Measurements from ENCODE around the gene MAPT. TPM values are rescaled to one million over a fixed set of nuclear protein-coding genes. Genes with fewer than 3 reads are reported as not detected.

The MAPT gene
- total and polyA plus RNA-seq, 9 donors, result 3.8 to 8.8 (median 5.8) TPM

GRCh38 chr17:45982791-45983613 is 88.6 kb downstream of the MAPT start:
- H3K27me3 ChIP-seq (ENCODE audit: control insufficient read depth, insufficient read depth, low read length), result peaks cover 5% of the 10 kb centered on the region
- no peak overlapping the region for H3K27ac ChIP-seq (ENCODE audit: low read length)
- H3K9me3 ChIP-seq (replicated peaks; ENCODE audit: control insufficient read depth, low read depth, low read length), result no peaks in the 10 kb centered on the region
- H3K36me3 ChIP-seq (ENCODE audit: control insufficient read depth, insufficient read depth, low read length), result no peaks in the 10 kb centered on the region
- no peak overlapping the region for H3K4me3 ChIP-seq (ENCODE audit: low read length)
- DNase-seq, result no peak
- WGBS (ENCODE audit: insufficient coverage), result 83% methylated on average over 27 of the region's 41 CpGs
- no peaks in the 10 kb centered on the region for H3K4me1 ChIP-seq (ENCODE audit: control insufficient read depth, insufficient read depth, low read length)

GRCh38 chr17:45983614-45984310 is 89.4 kb downstream of the MAPT start:
- H3K4me1 ChIP-seq (ENCODE audit: control insufficient read depth, insufficient read depth, low read length), result no peaks in the 10 kb centered on the region
- DNase-seq, result no peak
- peaks cover 5% of the 10 kb centered on the region for H3K27me3 ChIP-seq (ENCODE audit: control insufficient read depth, insufficient read depth, low read length)
- 60% methylated on average over 28 of the region's 31 CpGs for WGBS (ENCODE audit: insufficient coverage)
- no peak overlapping the region for H3K4me3 ChIP-seq (ENCODE audit: low read length)
- H3K27ac ChIP-seq (ENCODE audit: low read length), result no peak overlapping the region
- H3K9me3 ChIP-seq (replicated peaks; ENCODE audit: control insufficient read depth, low read depth, low read length), result no peaks in the 10 kb centered on the region
- H3K36me3 ChIP-seq (ENCODE audit: control insufficient read depth, insufficient read depth, low read length), result no peaks in the 10 kb centered on the region

- no peaks in the 10 kb centered on the region for H3K36me3 ChIP-seq (ENCODE audit: control insufficient read depth, insufficient read depth, low read length)
- no peaks in the 10 kb centered on the region for H3K9me3 ChIP-seq (replicated peaks; ENCODE audit: control insufficient read depth, low read depth, low read length)
- no peak for DNase-seq
- peaks cover 5% of the 10 kb centered on the region for H3K27me3 ChIP-seq (ENCODE audit: control insufficient read depth, insufficient read depth, low read length)
- no peak overlapping the region for H3K4me3 ChIP-seq (ENCODE audit: low read length)
- no peak overlapping the region for H3K27ac ChIP-seq (ENCODE audit: low read length)
- 72% methylated on average over 3 of the region's 5 CpGs for WGBS (ENCODE audit: insufficient coverage)
- no peaks in the 10 kb centered on the region for H3K4me1 ChIP-seq (ENCODE audit: control insufficient read depth, insufficient read depth, low read length)
These were observed 90.0 kb downstream of the MAPT start for GRCh38 chr17:45984368-45984767.

- no peak for DNase-seq
These were observed 91.1 kb downstream of the MAPT start for GRCh38 chr17:45985447-45985846.

GRCh38 chr17:45986056-45986455 is 91.7 kb downstream of the MAPT start:
- H3K27me3 ChIP-seq (ENCODE audit: control insufficient read depth, insufficient read depth, low read length), result peaks cover 2% of the 10 kb centered on the region
- no peak overlapping the region for H3K4me3 ChIP-seq (ENCODE audit: low read length)
- DNase-seq, result no peak
- no peaks in the 10 kb centered on the region for H3K36me3 ChIP-seq (ENCODE audit: control insufficient read depth, insufficient read depth, low read length)
- 84% methylated on average over 4 of the region's 4 CpGs for WGBS (ENCODE audit: insufficient coverage)
- no peaks in the 10 kb centered on the region for H3K4me1 ChIP-seq (ENCODE audit: control insufficient read depth, insufficient read depth, low read length)
- no peaks in the 10 kb centered on the region for H3K9me3 ChIP-seq (replicated peaks; ENCODE audit: control insufficient read depth, low read depth, low read length)
- H3K27ac ChIP-seq (ENCODE audit: low read length), result no peak overlapping the region

More at GRCh38 chr17:45985447-45985846, 91.1 kb downstream of the MAPT start:
- no peaks in the 10 kb centered on the region for H3K36me3 ChIP-seq (ENCODE audit: control insufficient read depth, insufficient read depth, low read length)
- WGBS (ENCODE audit: insufficient coverage), result 86% methylated on average over 4 of the region's 4 CpGs
- H3K27ac ChIP-seq (ENCODE audit: low read length), result no peak overlapping the region
- no peak overlapping the region for H3K4me3 ChIP-seq (ENCODE audit: low read length)
- no peaks in the 10 kb centered on the region for H3K9me3 ChIP-seq (replicated peaks; ENCODE audit: control insufficient read depth, low read depth, low read length)
- peaks cover 5% of the 10 kb centered on the region for H3K27me3 ChIP-seq (ENCODE audit: control insufficient read depth, insufficient read depth, low read length)
- H3K4me1 ChIP-seq (ENCODE audit: control insufficient read depth, insufficient read depth, low read length), result no peaks in the 10 kb centered on the region

GRCh38 chr17:45987706-45988105 is 93.4 kb downstream of the MAPT start:
- peaks cover 2% of the 10 kb centered on the region for H3K27me3 ChIP-seq (ENCODE audit: control insufficient read depth, insufficient read depth, low read length)
- no peak for DNase-seq
- no CpG with 5 or more reads among the region's 5 CpGs for WGBS (ENCODE audit: insufficient coverage)

GRCh38 chr17:45989759-45990158 is 95.4 kb downstream of the MAPT start:
- DNase-seq, result no peak
- H3K4me3 ChIP-seq (ENCODE audit: low read length), result no peak overlapping the region
- H3K27me3 ChIP-seq (ENCODE audit: control insufficient read depth, insufficient read depth, low read length), result no peaks in the 10 kb centered on the region
- H3K9me3 ChIP-seq (replicated peaks; ENCODE audit: control insufficient read depth, low read depth, low read length), result no peaks in the 10 kb centered on the region
- WGBS (ENCODE audit: insufficient coverage), result no CpG with 5 or more reads among the region's 3 CpGs
- H3K4me1 ChIP-seq (ENCODE audit: control insufficient read depth, insufficient read depth, low read length), result peaks cover 6% of the 10 kb centered on the region
- H3K27ac ChIP-seq (ENCODE audit: low read length), result no peak overlapping the region
- H3K36me3 ChIP-seq (ENCODE audit: control insufficient read depth, insufficient read depth, low read length), result no peaks in the 10 kb centered on the region

More at GRCh38 chr17:45987706-45988105, 93.4 kb downstream of the MAPT start:
- Histone ChIP-seq H3K27ac (ENCODE audit: low read length) (no peak overlapping the region), H3K9me3 (replicated peaks; ENCODE audit: control insufficient read depth, low read depth, low read length) (no peaks in the 10 kb centered on the region), H3K36me3 (ENCODE audit: control insufficient read depth, insufficient read depth, low read length) (no peaks in the 10 kb centered on the region), H3K4me3 (ENCODE audit: low read length) (no peak overlapping the region), H3K4me1 (ENCODE audit: control insufficient read depth, insufficient read depth, low read length) (peaks cover 3% of the 10 kb centered on the region)

GRCh38 chr17:45990886-45991285 is 96.5 kb downstream of the MAPT start:
- Histone ChIP-seq H3K27ac (ENCODE audit: low read length) (no peak overlapping the region), H3K4me3 (ENCODE audit: low read length) (no peak overlapping the region), H3K9me3 (replicated peaks; ENCODE audit: control insufficient read depth, low read depth, low read length) (no peaks in the 10 kb centered on the region), H3K36me3 (ENCODE audit: control insufficient read depth, insufficient read depth, low read length) (no peaks in the 10 kb centered on the region), H3K4me1 (ENCODE audit: control insufficient read depth, insufficient read depth, low read length) (peaks cover 16% of the 10 kb centered on the region), H3K27me3 (ENCODE audit: control insufficient read depth, insufficient read depth, low read length) (no peaks in the 10 kb centered on the region)
- no peak for DNase-seq
- WGBS (ENCODE audit: insufficient coverage), result no CpG with 5 or more reads among the region's 6 CpGs

- Histone ChIP-seq H3K9me3 (replicated peaks; ENCODE audit: control insufficient read depth, low read depth, low read length) (no peaks in the 10 kb centered on the region), H3K4me1 (ENCODE audit: control insufficient read depth, insufficient read depth, low read length) (peaks cover 20% of the 10 kb centered on the region), H3K36me3 (ENCODE audit: control insufficient read depth, insufficient read depth, low read length) (no peaks in the 10 kb centered on the region), H3K27me3 (ENCODE audit: control insufficient read depth, insufficient read depth, low read length) (no peaks in the 10 kb centered on the region), H3K27ac (ENCODE audit: low read length) (no peak overlapping the region), H3K4me3 (ENCODE audit: low read length) (no peak overlapping the region)
- DNase-seq, result no peak
- WGBS (ENCODE audit: insufficient coverage), result 86% methylated on average over 8 of the region's 10 CpGs
These were observed 97.0 kb downstream of the MAPT start for GRCh38 chr17:45991341-45991740.

GRCh38 chr17:45992175-45992574 is 97.8 kb downstream of the MAPT start:
- no peaks in the 10 kb centered on the region for H3K27me3 ChIP-seq (ENCODE audit: control insufficient read depth, insufficient read depth, low read length)
- H3K9me3 ChIP-seq (replicated peaks; ENCODE audit: control insufficient read depth, low read depth, low read length), result no peaks in the 10 kb centered on the region
- no peak overlapping the region for H3K27ac ChIP-seq (ENCODE audit: low read length)
- DNase-seq, result no peak
- peaks cover 20% of the 10 kb centered on the region for H3K4me1 ChIP-seq (ENCODE audit: control insufficient read depth, insufficient read depth, low read length)
- H3K36me3 ChIP-seq (ENCODE audit: control insufficient read depth, insufficient read depth, low read length), result no peaks in the 10 kb centered on the region
- 53% methylated on average over 4 of the region's 6 CpGs for WGBS (ENCODE audit: insufficient coverage)
- no peak overlapping the region for H3K4me3 ChIP-seq (ENCODE audit: low read length)

All from muscle of leg (tissue), 11 donors.